ENCODE data around the gene CRPPA.

- no peak for TF ChIP-seq CTCF (IDR thresholded peaks at IDR 0.05)
- TF ChIP-seq POLR2A (IDR thresholded peaks at IDR 0.05), result peak; percentile 17
These were observed at the start of gene CRPPA for GRCh38 chr7:16421333-16422102.
